ENCODE measurements around the gene DUOXA1.

GRCh38 chr15:45146405-45146804, 16.7 kb upstream of the DUOXA1 start:
- TF ChIP-seq CTCF (conservative IDR thresholded peaks at IDR 0.05 in 1 of 2, IDR thresholded peaks at IDR 0.05 in 1 of 2; ENCODE audit: extremely low read depth in 1 of 2, insufficient read depth in 1 of 2, low read depth in 1 of 2, low read length in 2 of 2) (no peak), EZH2 (IDR thresholded peaks at IDR 0.05; ENCODE audit: borderline replicate concordance, low read length) (no peak)

Data from mammary epithelial cell (primary cell).